Body of pancreas (tissue), 4 donors: ENCODE data around the gene LLCFC1.

Source experiments
- CTCF ChIP-seq, 7 experiments: fragments of 450-650 bp in 4 of 7; fragments of 200-600 bp in 3 of 7; sonication (generic) in 3 of 7; IDR thresholded peaks; one replicate each; pipeline ENCODE4 v1.5.1; 2016 to 2019; ENCODE audit warnings: antibody characterized with exemption in 7 of 7
- POLR2A ChIP-seq, 3 donors: fragments of 450-650 bp; IDR thresholded peaks; one replicate each; pipeline ENCODE4 v1.6.1; 2016; ENCODE audit warnings: antibody characterized with exemption in 3 of 3, mild to moderate bottlenecking in 2 of 3

DNA sequence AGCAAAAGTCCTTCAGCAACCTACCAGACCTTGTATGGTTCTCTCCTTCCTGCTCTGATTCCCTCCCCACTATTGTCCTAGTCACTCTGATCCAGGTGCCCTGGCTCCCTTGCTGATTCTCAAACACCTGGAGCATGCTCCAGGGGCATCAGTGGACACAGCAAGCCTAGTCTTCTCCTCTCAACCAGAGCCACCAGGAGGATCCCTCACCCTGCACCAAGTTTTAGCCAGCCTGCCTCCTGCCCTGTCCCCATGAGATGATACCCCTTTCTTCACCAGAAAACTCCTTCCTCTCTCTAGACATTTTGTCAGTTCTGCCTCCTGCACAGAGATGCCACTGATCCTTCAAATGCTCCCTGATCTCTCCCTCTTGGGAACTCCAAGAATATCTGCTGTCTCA, 11.0 kb downstream of the LLCFC1 start:
- TF ChIP-seq CTCF (IDR thresholded peaks at IDR 0.05) (no peak), POLR2A (IDR thresholded peaks at IDR 0.05) (no peak)
